ENCODE measurements around the gene ALKBH4. TPM values are rescaled to one million over a fixed set of nuclear protein-coding genes. Genes with fewer than 3 reads are reported as not detected.
"Not testable (repeated sequence)": the region's sequence is repeated elsewhere in the genome, so short reads cannot be mapped to it uniquely, and the experiment has no call there.

ALKBH4 gene, protein sequence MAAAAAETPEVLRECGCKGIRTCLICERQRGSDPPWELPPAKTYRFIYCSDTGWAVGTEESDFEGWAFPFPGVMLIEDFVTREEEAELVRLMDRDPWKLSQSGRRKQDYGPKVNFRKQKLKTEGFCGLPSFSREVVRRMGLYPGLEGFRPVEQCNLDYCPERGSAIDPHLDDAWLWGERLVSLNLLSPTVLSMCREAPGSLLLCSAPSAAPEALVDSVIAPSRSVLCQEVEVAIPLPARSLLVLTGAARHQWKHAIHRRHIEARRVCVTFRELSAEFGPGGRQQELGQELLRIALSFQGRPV
- 10 to 100 TPM; 26.7 to 27.7 TPM for total RNA-seq
- 9.3 TPM for polyA plus RNA-seq (ENCODE audit: insufficient read depth, low read depth, low replicate concordance)
- long read RNA-seq, donor 1, partial matches to known transcripts, result 0 of 2 reads
- long read RNA-seq, donor 1, other reads (novel, unspliced or antisense), result 0 of 2 reads
- long read RNA-seq, donor 2, partial matches to known transcripts, result 0 of 4 reads
- long read RNA-seq, donor 2, other reads (novel, unspliced or antisense), result 0 of 4 reads

DNA sequence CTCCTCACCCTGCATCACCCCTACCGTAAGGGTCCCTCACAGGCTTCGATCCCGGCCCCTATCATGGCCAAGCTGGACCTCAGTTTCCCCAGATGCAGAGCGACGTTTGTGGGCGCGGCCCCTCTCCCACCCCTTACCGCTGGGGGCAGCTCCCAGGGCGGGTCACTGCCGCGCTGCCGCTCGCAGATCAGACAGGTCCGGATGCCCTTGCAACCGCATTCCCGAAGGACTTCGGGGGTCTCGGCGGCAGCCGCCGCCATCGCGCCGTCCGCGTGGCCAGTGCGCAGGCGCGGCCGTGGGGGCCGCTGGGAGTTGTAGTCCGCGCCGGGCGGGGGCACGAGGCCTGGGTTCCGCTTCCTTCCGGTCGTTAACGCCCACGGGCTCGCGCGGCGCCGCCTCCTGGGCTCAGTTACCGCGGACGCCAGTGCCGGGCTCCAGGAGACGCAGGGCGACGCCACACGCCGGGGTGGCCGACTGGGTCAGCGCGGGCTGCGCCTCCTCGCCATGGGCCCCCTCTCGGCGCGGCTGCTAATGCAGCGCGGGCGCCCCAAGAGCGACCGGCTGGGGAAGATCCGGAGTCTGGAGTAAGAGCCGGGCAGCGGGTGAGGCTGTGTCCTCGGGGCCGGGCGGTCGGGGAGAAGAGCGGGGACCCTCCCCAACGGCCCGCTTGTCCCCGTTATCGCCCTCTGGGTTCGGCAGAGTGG, at the start of gene ALKBH4, which contains the start of gene LRWD1:
TSS of gene ALKBH4 (minus strand) at position 287 of the 704 bp plus-strand sequence. CDS start at position 260, 27 bp downstream.
TSS of gene LRWD1 (plus strand) at position 408 of the 704 bp plus-strand sequence. CDS start at position 505, 97 bp downstream.
- no peaks in the 10 kb centered on the region for H3K9me3 ChIP-seq
- H3K27me3 ChIP-seq, result no peaks in the 10 kb centered on the region
- intact Hi-C loops (cut with DNase I; ENCODE audit: low total_unique reads), result no loop called here
- no peaks in the 10 kb centered on the region for H3K36me3 ChIP-seq (ENCODE audit: low read depth, missing control alignments)
- DNase-seq, result peak; percentile 94
- H3K27ac ChIP-seq, result peak within 1 kb of the TSS; percentile 41 to 61
- 0 to 1% methylated on average over 5 to 77 of the region's 81 CpGs for WGBS, 2 donors
- TF ChIP-seq, protein P1, sequence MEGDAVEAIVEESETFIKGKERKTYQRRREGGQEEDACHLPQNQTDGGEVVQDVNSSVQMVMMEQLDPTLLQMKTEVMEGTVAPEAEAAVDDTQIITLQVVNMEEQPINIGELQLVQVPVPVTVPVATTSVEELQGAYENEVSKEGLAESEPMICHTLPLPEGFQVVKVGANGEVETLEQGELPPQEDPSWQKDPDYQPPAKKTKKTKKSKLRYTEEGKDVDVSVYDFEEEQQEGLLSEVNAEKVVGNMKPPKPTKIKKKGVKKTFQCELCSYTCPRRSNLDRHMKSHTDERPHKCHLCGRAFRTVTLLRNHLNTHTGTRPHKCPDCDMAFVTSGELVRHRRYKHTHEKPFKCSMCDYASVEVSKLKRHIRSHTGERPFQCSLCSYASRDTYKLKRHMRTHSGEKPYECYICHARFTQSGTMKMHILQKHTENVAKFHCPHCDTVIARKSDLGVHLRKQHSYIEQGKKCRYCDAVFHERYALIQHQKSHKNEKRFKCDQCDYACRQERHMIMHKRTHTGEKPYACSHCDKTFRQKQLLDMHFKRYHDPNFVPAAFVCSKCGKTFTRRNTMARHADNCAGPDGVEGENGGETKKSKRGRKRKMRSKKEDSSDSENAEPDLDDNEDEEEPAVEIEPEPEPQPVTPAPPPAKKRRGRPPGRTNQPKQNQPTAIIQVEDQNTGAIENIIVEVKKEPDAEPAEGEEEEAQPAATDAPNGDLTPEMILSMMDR (IDR thresholded peaks at IDR 0.05), result peak in 1 of 3 experiments; percentile 36
- no peak for TF ChIP-seq POLR2A (IDR thresholded peaks at IDR 0.05)
- H3K4me1 ChIP-seq, result peaks cover 21% of the 10 kb centered on the region
- H3K4me3 ChIP-seq, result peak within 1 kb of the TSS; percentile 78 to 99

DNA sequence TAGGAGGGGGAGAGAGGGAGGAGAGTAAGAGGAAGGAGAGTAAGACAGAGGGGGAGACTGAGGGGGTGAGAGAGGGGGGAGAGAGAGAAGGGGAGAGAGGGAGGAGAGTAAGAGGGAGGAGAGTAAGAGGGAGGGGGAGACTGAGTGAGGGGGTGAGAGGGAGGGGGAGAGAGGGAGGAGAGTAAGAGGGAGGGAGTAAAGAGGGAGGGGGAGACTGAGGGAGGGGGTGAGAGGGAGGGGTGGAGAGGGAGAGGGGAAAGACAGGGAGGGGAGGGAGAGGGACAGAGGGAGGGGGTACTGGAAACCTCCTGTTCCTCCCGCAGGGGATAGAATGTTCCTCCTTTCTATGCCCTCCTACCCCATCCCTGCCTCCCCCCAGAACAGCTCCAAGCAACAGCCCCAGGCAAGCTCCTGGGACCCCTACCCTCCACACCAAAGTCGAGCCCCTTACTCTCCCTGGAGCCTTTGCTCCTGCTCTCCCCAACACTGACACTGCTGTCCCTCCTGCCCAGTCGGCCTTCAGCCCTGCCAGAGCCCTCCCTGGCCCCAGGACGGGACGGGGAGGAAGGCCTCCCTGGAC, 48.1 kb upstream of the ALKBH4 start:
- H3K27ac ChIP-seq, result peak overlapping the region; percentile 36 to 55
- H3K27me3 ChIP-seq; intact Hi-C loops (cut with DNase I; ENCODE audit: low total_unique reads); H3K4me3 ChIP-seq; H3K36me3 ChIP-seq (ENCODE audit: low read depth, missing control alignments); H3K4me1 ChIP-seq; H3K9me3 ChIP-seq: not testable (repeated sequence)
- DNase-seq, result peak; percentile 15
- 8 to 15% methylated on average over 2 to 5 of the region's 5 CpGs for WGBS, 2 donors

DNA sequence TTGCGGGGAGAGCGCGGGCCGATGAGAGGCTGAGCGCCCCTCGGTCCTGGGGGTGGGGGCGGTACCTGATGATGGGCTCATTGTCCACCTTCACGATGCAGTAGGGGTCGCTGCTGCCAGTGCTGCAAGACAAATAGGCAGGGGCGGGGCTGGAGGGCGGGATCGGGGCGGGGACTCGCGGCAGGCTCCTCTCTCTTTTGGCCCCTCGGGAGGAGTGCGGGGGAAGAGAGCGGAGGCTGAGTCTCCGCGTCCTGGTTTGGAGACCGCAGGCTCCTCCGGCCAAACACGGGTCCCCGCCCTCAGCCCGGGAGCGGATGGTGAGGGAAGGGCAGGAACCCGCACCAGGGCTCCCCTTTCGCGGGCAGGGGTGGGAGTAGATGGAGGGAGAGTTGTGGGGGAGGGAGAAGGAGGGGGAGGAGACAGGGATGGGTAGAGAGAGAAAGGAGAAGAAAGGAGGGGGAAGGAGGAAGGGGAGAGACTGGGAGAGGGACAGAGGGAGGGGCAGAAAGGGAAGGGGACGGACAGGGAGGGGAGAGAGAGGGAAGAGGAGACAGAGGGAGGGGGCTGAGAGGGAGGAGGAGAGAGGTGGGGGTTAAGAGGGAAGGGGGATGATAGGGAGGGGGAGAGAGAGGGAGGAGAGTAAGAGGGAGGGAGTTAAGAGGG, 47.3 kb upstream of the ALKBH4 start:
- intact Hi-C loops (cut with DNase I; ENCODE audit: low total_unique reads); H3K9me3 ChIP-seq; H3K4me1 ChIP-seq; H3K4me3 ChIP-seq; DNase-seq; H3K27ac ChIP-seq; H3K27me3 ChIP-seq; H3K36me3 ChIP-seq (ENCODE audit: low read depth, missing control alignments): not testable (repeated sequence)
- no CpG with 5 or more reads among the region's 30 CpGs for WGBS, 2 donors

DNA sequence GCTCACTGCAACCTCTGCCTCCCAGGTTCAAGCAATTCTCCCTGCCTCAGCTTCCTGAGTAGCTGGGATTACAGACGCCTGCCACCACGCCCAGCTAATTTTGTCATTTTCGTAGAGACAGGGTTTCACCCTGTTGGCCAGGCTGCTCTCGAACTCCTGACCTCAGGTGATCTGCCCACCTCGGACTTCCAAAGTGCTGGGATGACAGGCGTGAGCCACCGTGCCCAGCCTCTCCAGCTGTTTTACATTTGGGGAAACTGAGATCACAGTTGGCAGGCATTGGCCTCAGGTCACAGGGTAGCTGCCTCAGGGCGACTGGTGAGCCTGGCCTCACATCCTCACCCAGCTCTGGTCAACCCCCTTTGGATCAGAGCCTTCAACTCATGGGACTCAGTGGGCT, 45.9 kb upstream of the ALKBH4 start:
- H3K4me3 ChIP-seq; H3K27ac ChIP-seq; H3K36me3 ChIP-seq (ENCODE audit: low read depth, missing control alignments); H3K9me3 ChIP-seq; H3K27me3 ChIP-seq; H3K4me1 ChIP-seq; DNase-seq; intact Hi-C loops (cut with DNase I; ENCODE audit: low total_unique reads): not testable (repeated sequence)
- WGBS, 2 donors, result 82% methylated on average over 5 of the region's 8 CpGs; no CpG with 5 or more reads in 1 of the 2 donors

DNA sequence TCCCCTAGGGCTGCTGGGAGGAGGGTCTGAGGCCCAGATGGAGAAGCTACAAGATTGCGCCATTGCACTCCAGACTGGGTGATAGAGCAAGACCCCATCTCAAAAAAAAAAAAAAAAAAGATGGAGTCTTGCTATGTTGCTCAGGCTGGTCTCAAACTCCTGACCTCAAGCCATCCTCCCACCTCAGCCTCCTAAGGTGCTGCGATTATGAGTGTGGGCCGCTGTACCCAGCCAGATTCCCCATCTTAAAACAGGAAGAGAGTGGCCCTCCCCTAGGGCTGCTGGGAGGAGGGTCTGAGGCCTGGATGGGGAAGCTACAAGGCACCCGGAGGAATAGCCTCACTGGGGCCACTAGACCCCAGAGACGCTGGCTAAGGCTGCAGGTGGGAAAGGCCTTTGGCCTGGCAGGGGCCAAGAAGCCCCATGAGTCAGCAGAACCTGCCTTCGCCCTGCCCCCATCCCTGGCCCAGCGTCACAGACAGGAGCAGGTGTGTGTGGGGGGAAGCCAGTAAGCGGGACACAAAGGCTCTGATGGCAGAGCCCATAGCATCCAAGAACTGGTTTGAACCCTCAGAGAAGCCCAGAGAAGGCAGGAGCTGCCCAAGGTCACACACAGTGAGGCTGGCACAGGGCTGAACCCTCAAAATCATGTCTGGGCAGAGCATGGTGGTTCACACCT, 42.9 kb upstream of the ALKBH4 start:
- H3K27me3 ChIP-seq; H3K9me3 ChIP-seq; DNase-seq; intact Hi-C loops (cut with DNase I; ENCODE audit: low total_unique reads); H3K36me3 ChIP-seq (ENCODE audit: low read depth, missing control alignments); H3K27ac ChIP-seq; H3K4me1 ChIP-seq; H3K4me3 ChIP-seq: not testable (repeated sequence)
- WGBS, 2 donors, result 94% methylated on average over 2 of the region's 8 CpGs; no CpG with 5 or more reads in 1 of the 2 donors

DNA sequence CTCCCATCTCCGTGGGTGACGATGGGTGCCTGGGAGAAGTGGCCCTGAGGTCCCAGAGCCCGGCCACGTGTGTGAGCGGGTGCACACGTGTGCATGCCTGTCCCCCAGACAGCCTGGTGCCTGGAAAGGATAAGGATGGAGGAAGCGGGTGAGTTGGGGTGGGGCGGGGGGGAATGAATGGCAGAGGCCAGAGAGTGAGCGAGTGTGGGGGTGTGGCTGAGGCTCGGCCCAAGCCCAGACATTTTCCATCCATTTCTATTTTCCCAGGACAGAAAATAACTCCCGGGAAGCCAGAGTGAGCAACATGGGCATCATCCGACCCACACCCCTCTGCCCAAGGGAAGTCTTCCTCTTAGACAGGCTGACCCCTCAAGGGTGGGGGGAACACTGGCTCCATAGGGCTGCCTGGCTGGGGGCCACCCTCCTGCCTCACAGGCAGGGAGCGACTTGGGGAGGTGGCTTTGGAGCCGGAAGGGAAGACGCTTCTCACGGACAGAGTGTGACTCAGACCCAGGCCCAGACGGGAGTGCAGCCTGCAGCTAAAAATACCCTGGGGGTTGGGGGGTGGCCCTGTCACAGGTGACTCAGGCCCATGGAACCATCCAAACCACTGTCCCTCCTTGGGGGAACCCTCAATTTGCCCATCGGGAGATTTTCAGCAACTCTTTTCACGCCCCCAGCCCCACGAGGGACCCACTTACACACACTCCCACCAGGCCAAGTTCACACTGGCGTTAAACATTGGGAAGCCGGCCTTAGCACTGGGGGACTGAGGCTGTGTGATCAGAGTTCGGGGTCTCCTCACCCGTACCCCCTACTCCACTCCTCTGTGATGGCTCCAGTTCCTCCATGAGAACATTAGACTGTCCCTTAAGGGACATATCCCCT, 40.9 kb upstream of the ALKBH4 start:
- intact Hi-C loops (cut with DNase I; ENCODE audit: low total_unique reads); H3K4me3 ChIP-seq; H3K4me1 ChIP-seq; H3K36me3 ChIP-seq (ENCODE audit: low read depth, missing control alignments); H3K27me3 ChIP-seq; H3K27ac ChIP-seq; DNase-seq; H3K9me3 ChIP-seq: not testable (repeated sequence)
- WGBS, 2 donors, result no CpG with 5 or more reads among the region's 24 CpGs

DNA sequence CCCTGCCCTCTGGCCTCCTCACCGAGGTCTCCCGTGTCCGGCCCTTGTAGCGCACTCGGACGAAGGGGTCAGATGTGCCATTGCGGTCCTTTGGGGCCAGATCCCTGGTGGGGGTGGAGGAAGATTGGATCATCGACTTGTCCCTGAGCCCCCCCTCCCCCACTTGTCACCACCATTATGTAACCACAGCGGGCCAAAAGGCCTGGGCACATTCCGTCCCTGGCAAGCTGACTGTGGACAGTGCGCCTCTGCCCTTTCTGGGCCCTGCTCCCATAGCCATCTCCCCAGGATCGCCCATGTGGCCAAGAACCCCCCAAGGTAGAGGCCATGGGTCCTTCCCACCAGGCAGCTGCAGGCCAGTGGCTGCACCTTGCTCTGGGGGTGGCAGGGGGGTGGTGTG, 38.5 kb upstream of the ALKBH4 start:
- intact Hi-C loops (cut with DNase I; ENCODE audit: low total_unique reads); H3K4me3 ChIP-seq; H3K4me1 ChIP-seq; H3K9me3 ChIP-seq; H3K27ac ChIP-seq; H3K27me3 ChIP-seq; H3K36me3 ChIP-seq (ENCODE audit: low read depth, missing control alignments); DNase-seq: not testable (repeated sequence)
- WGBS, 2 donors, result no CpG with 5 or more reads among the region's 12 CpGs

DNA sequence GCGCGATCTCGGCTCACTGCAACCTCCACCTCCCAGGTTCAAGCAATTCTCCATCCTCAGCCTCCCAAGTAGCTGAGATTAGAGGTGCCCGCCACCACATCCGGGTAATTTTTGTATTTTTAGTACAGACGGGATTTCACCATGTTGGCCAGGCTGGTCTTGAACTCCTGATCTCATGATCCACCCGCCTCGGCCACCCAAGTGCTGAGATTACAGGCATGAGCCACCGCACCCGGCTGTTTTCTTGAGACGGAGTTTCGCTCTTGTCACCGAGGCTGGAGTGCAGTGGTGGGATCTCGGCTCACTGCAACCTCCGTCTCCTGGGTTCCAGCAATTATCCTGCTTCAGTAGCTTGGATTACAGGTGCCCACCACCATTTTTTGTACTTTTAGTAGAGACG, 33.7 kb upstream of the ALKBH4 start:
- H3K4me3 ChIP-seq; H3K36me3 ChIP-seq (ENCODE audit: low read depth, missing control alignments); H3K9me3 ChIP-seq; H3K27me3 ChIP-seq; intact Hi-C loops (cut with DNase I; ENCODE audit: low total_unique reads); H3K4me1 ChIP-seq; H3K27ac ChIP-seq: not testable (repeated sequence)
- 95% methylated on average over 15 of the region's 16 CpGs; no CpG with 5 or more reads in 1 of the 2 donors for WGBS, 2 donors
- peak; percentile 13 for DNase-seq

DNA sequence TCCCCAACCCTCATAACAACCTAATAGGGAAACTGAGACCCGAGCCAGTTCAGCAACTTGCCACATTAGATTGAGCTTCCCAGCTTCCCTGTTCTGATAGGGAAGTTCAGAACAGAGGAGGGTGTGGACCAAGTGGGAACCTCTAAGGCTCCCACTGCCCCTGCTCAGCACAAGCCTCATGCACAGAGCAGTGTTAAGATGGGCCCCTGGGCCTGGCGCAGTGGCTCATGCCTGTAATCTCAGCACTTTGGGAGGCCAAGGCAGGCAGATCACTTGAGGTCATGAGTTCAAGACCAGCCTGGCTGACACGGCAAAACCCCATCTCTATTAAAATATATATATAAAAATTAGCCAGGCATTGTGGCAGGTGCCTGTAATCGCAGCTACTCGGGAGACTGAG, 32.6 kb upstream of the ALKBH4 start:
- H3K27me3 ChIP-seq; H3K4me3 ChIP-seq; DNase-seq; H3K27ac ChIP-seq; intact Hi-C loops (cut with DNase I; ENCODE audit: low total_unique reads); H3K36me3 ChIP-seq (ENCODE audit: low read depth, missing control alignments); H3K4me1 ChIP-seq; H3K9me3 ChIP-seq: not testable (repeated sequence)
- 86% methylated on average over 1 of the region's 5 CpGs; no CpG with 5 or more reads in 1 of the 2 donors for WGBS, 2 donors
